ENCODE results near the gene TLCD3A. TPM values are rescaled to one million over a fixed set of nuclear protein-coding genes. Genes with fewer than 3 reads are reported as not detected.

The TLCD3A gene
- total and polyA plus RNA-seq, 9 of the 15 experiments (the other 6 are each of a cell fraction or from before 2014, with no cell fraction given) = 1.3 to 13.5 (median 7.3) TPM

GRCh38 chr17:752002-752619 lies 19.7 kb downstream of the TLCD3A start, which contains the start of gene GEMIN4 (continued):
- no peak for TF ChIP-seq HDAC1 (IDR thresholded peaks at IDR 0.05)
- TF ChIP-seq KAT2B (IDR thresholded peaks at IDR 0.05; ENCODE audit: low read depth, low read length) = no peak
- TF ChIP-seq MGA (IDR thresholded peaks at IDR 0.05) = peak; percentile 62
- TF ChIP-seq ZSCAN32 (CRISPR knock-in tag; IDR thresholded peaks at IDR 0.05) = no peak
- no peak for TF ChIP-seq TRIM24 (IDR thresholded peaks at IDR 0.05)
- TF ChIP-seq DNMT1 (IDR thresholded peaks at IDR 0.05) = no peak
- no peak for TF ChIP-seq ERF (CRISPR knock-in tag; IDR thresholded peaks at IDR 0.05)
- no peak for TF ChIP-seq SMARCC2 (IDR thresholded peaks at IDR 0.05; ENCODE audit: low read depth)
- no peak for TF ChIP-seq CBFB (CRISPR knock-in tag; IDR thresholded peaks at IDR 0.05)
- TF ChIP-seq E2F3 (CRISPR knock-in tag; IDR thresholded peaks at IDR 0.05) = peak; percentile 62; the same call in 1 of the 2 replicates
- no peak for TF ChIP-seq CAMTA2 (CRISPR knock-in tag; conservative IDR thresholded peaks at IDR 0.05)
- TF ChIP-seq NCOA6 (IDR thresholded peaks at IDR 0.05) = peak; percentile 42
- peak; percentile 88 for TF ChIP-seq POLR2G (IDR thresholded peaks at IDR 0.05; ENCODE audit: low read depth, low read length)
- TF ChIP-seq PRMT5 (CRISPR knock-in tag; IDR thresholded peaks at IDR 0.05) = no peak
- no peak for TF ChIP-seq FOXM1 (IDR thresholded peaks at IDR 0.05; ENCODE audit: low read depth)
- no peak for TF ChIP-seq FOXM1 (CRISPR knock-in tag; IDR thresholded peaks at IDR 0.05; ENCODE audit: low read depth)
- no peak for TF ChIP-seq POU5F1 (IDR thresholded peaks at IDR 0.05; ENCODE audit: borderline replicate concordance, low read depth, low read length, partially characterized antibody)
- TF ChIP-seq ZNF717 (CRISPR knock-in tag; IDR thresholded peaks at IDR 0.05) = no peak
- no peak for TF ChIP-seq ETV6 (IDR thresholded peaks at IDR 0.05; ENCODE audit: borderline replicate concordance in 1 of 2, low read depth in 2 of 2, low read length in 1 of 2)
- TF ChIP-seq ETV6 (CRISPR knock-in tag; IDR thresholded peaks at IDR 0.05; ENCODE audit: borderline replicate concordance) = no peak
- TF ChIP-seq TARDBP (IDR thresholded peaks at IDR 0.05) = no peak
- TF ChIP-seq TAL1 (IDR thresholded peaks at IDR 0.05) = no peak

Data from K562 (cell line).